Suprapubic skin (tissue), 4 donors: Measurements from ENCODE around the gene ZNF804B. TPM values are rescaled to one million over a fixed set of nuclear protein-coding genes. Genes with fewer than 3 reads are reported as not detected.

Experiments
- DNase-seq, 2 donors: peaks; one replicate each; pipeline ENCODE4 v3.0.0-alpha.2; 2019; ENCODE audit warnings: low spot score in 2 of 2
- H3K27ac ChIP-seq: fragments of 200-600 bp; sonication (generic); one replicate; pipeline ENCODE4 v1.5.1; 2019
- H3K27me3 ChIP-seq: fragments of 200-600 bp; sonication (generic); one replicate; pipeline ENCODE4 v1.5.1; 2019
- H3K36me3 ChIP-seq: fragments of 200-600 bp; sonication (generic); one replicate; pipeline ENCODE4 v1.5.1; 2019
- H3K4me1 ChIP-seq: fragments of 200-600 bp; sonication (generic); one replicate; pipeline ENCODE4 v1.5.1; 2019
- H3K4me3 ChIP-seq: fragments of 200-600 bp; sonication (generic); one replicate; pipeline ENCODE4 v1.5.1; 2019; ENCODE audit warnings: mild to moderate bottlenecking
- H3K9me3 ChIP-seq: fragments of 200-600 bp; sonication (generic); one replicate; pipeline ENCODE4 v1.5.1; 2019
- EP300 ChIP-seq: sonication (generic); formaldehyde crosslinking; IDR thresholded peaks from one replicate; pipeline ENCODE4 v1.6.1; 2017; ENCODE audit warnings: antibody characterized with exemption
- POLR2A ChIP-seq, 2 donors: fragments of 450-650 bp; IDR thresholded peaks; one replicate each; pipeline ENCODE4 v1.6.1; 2017; ENCODE audit warnings: antibody characterized with exemption in 2 of 2, mild to moderate bottlenecking in 2 of 2, moderate library complexity in 2 of 2
- POLR2AphosphoS5 ChIP-seq, 3 donors: sonication (generic); formaldehyde crosslinking; IDR thresholded peaks; one replicate each; pipeline ENCODE4 v1.6.1; 2017; ENCODE audit warnings: antibody characterized with exemption in 3 of 3
- WGBS: methylation state at CpG from one replicate; pipeline ENCODE4 v1.1.5; 2018; 5-methylcytosine and 5-hydroxymethylcytosine counted together
- total RNA-seq, 4 donors: library from RNA; depleted of rRNA; stranded (reverse); fragments of >200 nt; gene quantifications; one replicate each; pipeline ENCODE4 v1.1.0, GENCODE V29; 2016
- TF ChIP-seq, protein P1 (sequence below), 2 donors: fragments of 200-600 bp in 1 of 2; fragments of 450-650 bp in 1 of 2; sonication (generic) in 1 of 2; IDR thresholded peaks; one replicate each; pipeline ENCODE4 v1.5.1; 2016 to 2019; ENCODE audit warnings: antibody characterized with exemption in 2 of 2, mild to moderate bottlenecking in 1 of 2, moderate library complexity in 1 of 2

ZNF804B gene
- not detected for total RNA-seq

DNA sequence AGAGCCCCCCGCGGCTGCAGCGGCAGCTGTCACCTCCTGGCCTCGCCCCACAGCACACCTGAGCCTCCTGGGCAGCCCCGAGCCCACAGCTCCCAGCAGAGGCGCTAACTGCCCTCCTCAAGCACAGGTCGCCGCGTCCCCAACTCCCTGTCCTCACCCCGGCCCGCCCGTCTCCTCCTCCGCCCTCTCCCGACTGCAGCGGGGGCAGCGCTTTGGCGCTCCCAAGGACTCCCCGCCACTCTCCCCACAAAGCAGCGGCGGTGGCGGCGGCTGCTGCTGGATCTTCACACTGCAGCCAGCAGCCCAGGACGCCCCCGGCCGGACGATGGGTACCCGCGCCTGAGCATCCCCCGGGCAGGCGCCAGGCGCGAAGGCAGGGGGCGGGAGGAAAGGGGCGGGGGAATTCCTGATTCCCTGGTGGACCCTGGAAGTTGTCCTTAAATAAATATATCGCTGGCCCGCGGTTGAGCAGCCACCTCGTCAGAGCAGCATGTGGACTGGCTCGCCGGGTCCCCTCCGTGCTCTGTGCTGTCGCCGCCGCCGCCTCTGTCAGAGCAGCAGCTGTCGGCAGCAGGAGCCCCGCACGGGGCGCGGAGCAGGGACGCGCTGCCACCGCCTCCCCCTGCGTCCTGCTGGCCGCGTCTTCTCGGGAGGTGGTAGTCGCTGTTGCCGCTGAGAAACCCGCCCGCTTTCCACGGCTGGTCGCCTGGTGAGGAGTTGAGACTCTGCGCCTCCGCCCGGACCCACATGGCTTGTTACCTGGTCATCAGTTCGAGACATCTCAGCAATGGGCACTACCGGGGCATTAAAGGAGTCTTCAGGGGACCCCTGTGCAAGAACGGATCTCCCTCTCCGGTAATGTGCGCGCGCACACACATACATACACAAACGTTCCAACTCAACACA, at the start of gene ZNF804B:
TSS of gene ZNF804B (plus strand) at position 471 of the 906 bp plus-strand sequence. CDS start at position 748, 277 bp downstream.
- no peaks in the 10 kb centered on the region for H3K9me3 ChIP-seq
- peak; percentile 48 to 78 for DNase-seq
- no peaks in the 10 kb centered on the region for H3K36me3 ChIP-seq
- peaks cover 19% of the 10 kb centered on the region for H3K4me1 ChIP-seq
- TF ChIP-seq POLR2A (IDR thresholded peaks at IDR 0.05) (no peak), EP300 (no peak), POLR2AphosphoS5 (IDR thresholded peaks at IDR 0.05) (no peak)
- TF ChIP-seq, protein P1, sequence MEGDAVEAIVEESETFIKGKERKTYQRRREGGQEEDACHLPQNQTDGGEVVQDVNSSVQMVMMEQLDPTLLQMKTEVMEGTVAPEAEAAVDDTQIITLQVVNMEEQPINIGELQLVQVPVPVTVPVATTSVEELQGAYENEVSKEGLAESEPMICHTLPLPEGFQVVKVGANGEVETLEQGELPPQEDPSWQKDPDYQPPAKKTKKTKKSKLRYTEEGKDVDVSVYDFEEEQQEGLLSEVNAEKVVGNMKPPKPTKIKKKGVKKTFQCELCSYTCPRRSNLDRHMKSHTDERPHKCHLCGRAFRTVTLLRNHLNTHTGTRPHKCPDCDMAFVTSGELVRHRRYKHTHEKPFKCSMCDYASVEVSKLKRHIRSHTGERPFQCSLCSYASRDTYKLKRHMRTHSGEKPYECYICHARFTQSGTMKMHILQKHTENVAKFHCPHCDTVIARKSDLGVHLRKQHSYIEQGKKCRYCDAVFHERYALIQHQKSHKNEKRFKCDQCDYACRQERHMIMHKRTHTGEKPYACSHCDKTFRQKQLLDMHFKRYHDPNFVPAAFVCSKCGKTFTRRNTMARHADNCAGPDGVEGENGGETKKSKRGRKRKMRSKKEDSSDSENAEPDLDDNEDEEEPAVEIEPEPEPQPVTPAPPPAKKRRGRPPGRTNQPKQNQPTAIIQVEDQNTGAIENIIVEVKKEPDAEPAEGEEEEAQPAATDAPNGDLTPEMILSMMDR (IDR thresholded peaks at IDR 0.05), result no peak
- H3K4me3 ChIP-seq, result peak within 1 kb of the TSS; percentile 47
- 2% methylated on average over 65 of the region's 74 CpGs for WGBS
- H3K27ac ChIP-seq, result no peak within 1 kb of the TSS
- H3K27me3 ChIP-seq, result peaks cover 68% of the 10 kb centered on the region

- Histone ChIP-seq H3K36me3 (no peaks in the 10 kb centered on the region), H3K27me3 (no peaks in the 10 kb centered on the region), H3K27ac (no peak overlapping the region), H3K4me3 (no peak overlapping the region), H3K4me1 (no peaks in the 10 kb centered on the region), H3K9me3 (no peaks in the 10 kb centered on the region)
- 78% methylated on average over 2 of the region's 2 CpGs for WGBS
- DNase-seq, result no peak
- TF ChIP-seq, protein P1 (IDR thresholded peaks at IDR 0.05), result no peak
- TF ChIP-seq POLR2AphosphoS5 (IDR thresholded peaks at IDR 0.05) (no peak), POLR2A (IDR thresholded peaks at IDR 0.05) (no peak), EP300 (no peak)
Observed at GRCh38 chr7:88735920-88736319, 23.6 kb upstream of the ZNF804B start.

- Histone ChIP-seq H3K27ac (no peak overlapping the region), H3K9me3 (no peaks in the 10 kb centered on the region), H3K36me3 (no peaks in the 10 kb centered on the region), H3K4me3 (no peak overlapping the region), H3K4me1 (no peaks in the 10 kb centered on the region), H3K27me3 (no peaks in the 10 kb centered on the region)
- TF ChIP-seq EP300, result no peak
- DNase-seq, result no peak
Observed at GRCh38 chr7:88737632-88738031, 21.9 kb upstream of the ZNF804B start.

GRCh38 chr7:88746126-88746525, 13.4 kb upstream of the ZNF804B start:
- TF ChIP-seq, protein P1 (IDR thresholded peaks at IDR 0.05), result no peak
- TF ChIP-seq POLR2AphosphoS5 (IDR thresholded peaks at IDR 0.05), result no peak
- TF ChIP-seq POLR2A (IDR thresholded peaks at IDR 0.05), result no peak
- no peak for TF ChIP-seq EP300
- no peaks in the 10 kb centered on the region for H3K27me3 ChIP-seq
- DNase-seq, result no peak
- H3K27ac ChIP-seq, result no peak overlapping the region
- H3K36me3 ChIP-seq, result no peaks in the 10 kb centered on the region
- H3K4me1 ChIP-seq, result no peaks in the 10 kb centered on the region
- no peak overlapping the region for H3K4me3 ChIP-seq
- H3K9me3 ChIP-seq, result no peaks in the 10 kb centered on the region
- 61% methylated on average over 3 of the region's 3 CpGs for WGBS

GRCh38 chr7:88756802-88757201, 2.7 kb upstream of the ZNF804B start:
- no peak overlapping the region for H3K27ac ChIP-seq
- DNase-seq, result no peak
- TF ChIP-seq POLR2AphosphoS5 (IDR thresholded peaks at IDR 0.05) (no peak), EP300 (no peak), POLR2A (IDR thresholded peaks at IDR 0.05) (no peak)
- TF ChIP-seq, protein P1 (IDR thresholded peaks at IDR 0.05), result no peak

More at GRCh38 chr7:88756802-88757201, 2.7 kb upstream of the ZNF804B start:
- Histone ChIP-seq H3K9me3 (no peaks in the 10 kb centered on the region), H3K36me3 (no peaks in the 10 kb centered on the region), H3K4me3 (no peak overlapping the region), H3K27me3 (peaks cover 64% of the 10 kb centered on the region), H3K4me1 (peaks cover 19% of the 10 kb centered on the region)
- WGBS, result 53% methylated on average over 1 of the region's 1 CpG
